ENCODE results near the gene TREX2. TPM values are rescaled to one million over a fixed set of nuclear protein-coding genes. Genes with fewer than 3 reads are reported as not detected.

The TREX2 gene
- total RNA-seq, 4 donors from 2014 or later = 1.1 to 3.1 (median 3.0) TPM; not detected in 1

GRCh38 chrX:153444333-153445011 is 1.4 kb downstream of the TREX2 start:
- TF ChIP-seq POLR2A (IDR thresholded peaks at IDR 0.05) (no peak), CTCF (IDR thresholded peaks at IDR 0.05) (no peak)
- H3K9me3 ChIP-seq = no peaks in the 10 kb centered on the region
- no peak overlapping the region for H3K4me3 ChIP-seq
- no peaks in the 10 kb centered on the region for H3K36me3 ChIP-seq
- no peaks in the 10 kb centered on the region for H3K4me1 ChIP-seq
- H3K27ac ChIP-seq = no peak overlapping the region
- H3K27me3 ChIP-seq = no peaks in the 10 kb centered on the region
- no peak for DNase-seq

- no peaks in the 10 kb centered on the region for H3K27me3 ChIP-seq
- no peak overlapping the region for H3K4me3 ChIP-seq
- TF ChIP-seq POLR2A (IDR thresholded peaks at IDR 0.05) (no peak), CTCF (IDR thresholded peaks at IDR 0.05) (no peak)
- no peak for DNase-seq
- H3K9me3 ChIP-seq = no peaks in the 10 kb centered on the region
- no peaks in the 10 kb centered on the region for H3K36me3 ChIP-seq
- H3K4me1 ChIP-seq = no peaks in the 10 kb centered on the region
- H3K27ac ChIP-seq = no peak overlapping the region
Measured at GRCh38 chrX:153443476-153444332, 2.2 kb downstream of the TREX2 start.

- DNase-seq = no peak
- no peak for TF ChIP-seq CTCF (IDR thresholded peaks at IDR 0.05)
- no peak for TF ChIP-seq POLR2A (IDR thresholded peaks at IDR 0.05)
- Histone ChIP-seq H3K27ac (no peak overlapping the region), H3K4me3 (no peak overlapping the region), H3K36me3 (no peaks in the 10 kb centered on the region), H3K9me3 (no peaks in the 10 kb centered on the region), H3K27me3 (no peaks in the 10 kb centered on the region), H3K4me1 (no peaks in the 10 kb centered on the region)
Measured at GRCh38 chrX:153442463-153442862, 3.4 kb downstream of the TREX2 start.

GRCh38 chrX:153441981-153442380 is 3.9 kb downstream of the TREX2 start:
- no peaks in the 10 kb centered on the region for H3K4me1 ChIP-seq
- H3K27me3 ChIP-seq = no peaks in the 10 kb centered on the region
- no peak overlapping the region for H3K27ac ChIP-seq
- no peaks in the 10 kb centered on the region for H3K9me3 ChIP-seq
- H3K4me3 ChIP-seq = no peak overlapping the region
- no peaks in the 10 kb centered on the region for H3K36me3 ChIP-seq
- DNase-seq = no peak
- TF ChIP-seq CTCF (IDR thresholded peaks at IDR 0.05) (no peak), POLR2A (IDR thresholded peaks at IDR 0.05) (no peak)

- Histone ChIP-seq H3K9me3 (no peaks in the 10 kb centered on the region), H3K27me3 (no peaks in the 10 kb centered on the region), H3K4me1 (no peaks in the 10 kb centered on the region), H3K36me3 (no peaks in the 10 kb centered on the region), H3K27ac (no peak overlapping the region), H3K4me3 (no peak overlapping the region)
- DNase-seq = no peak
- TF ChIP-seq POLR2A (IDR thresholded peaks at IDR 0.05) (no peak), CTCF (IDR thresholded peaks at IDR 0.05) (no peak)
Measured at GRCh38 chrX:153441296-153441695, 4.6 kb downstream of the TREX2 start.

Measured in Peyer's patch (tissue), 4 donors.